Measurements from ENCODE around the gene SLC15A2. TPM values are rescaled to one million over a fixed set of nuclear protein-coding genes. Genes with fewer than 3 reads are reported as not detected.

Gene SLC15A2
- total RNA-seq, 4 donors from 2014 or later = 1.3 to 3.7 (median 2.1) TPM

- TF ChIP-seq, protein P1, sequence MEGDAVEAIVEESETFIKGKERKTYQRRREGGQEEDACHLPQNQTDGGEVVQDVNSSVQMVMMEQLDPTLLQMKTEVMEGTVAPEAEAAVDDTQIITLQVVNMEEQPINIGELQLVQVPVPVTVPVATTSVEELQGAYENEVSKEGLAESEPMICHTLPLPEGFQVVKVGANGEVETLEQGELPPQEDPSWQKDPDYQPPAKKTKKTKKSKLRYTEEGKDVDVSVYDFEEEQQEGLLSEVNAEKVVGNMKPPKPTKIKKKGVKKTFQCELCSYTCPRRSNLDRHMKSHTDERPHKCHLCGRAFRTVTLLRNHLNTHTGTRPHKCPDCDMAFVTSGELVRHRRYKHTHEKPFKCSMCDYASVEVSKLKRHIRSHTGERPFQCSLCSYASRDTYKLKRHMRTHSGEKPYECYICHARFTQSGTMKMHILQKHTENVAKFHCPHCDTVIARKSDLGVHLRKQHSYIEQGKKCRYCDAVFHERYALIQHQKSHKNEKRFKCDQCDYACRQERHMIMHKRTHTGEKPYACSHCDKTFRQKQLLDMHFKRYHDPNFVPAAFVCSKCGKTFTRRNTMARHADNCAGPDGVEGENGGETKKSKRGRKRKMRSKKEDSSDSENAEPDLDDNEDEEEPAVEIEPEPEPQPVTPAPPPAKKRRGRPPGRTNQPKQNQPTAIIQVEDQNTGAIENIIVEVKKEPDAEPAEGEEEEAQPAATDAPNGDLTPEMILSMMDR (IDR thresholded peaks at IDR 0.05; ENCODE audit: low read depth) = no peak
These were observed 47.4 kb downstream of the SLC15A2 start for GRCh38 chr3:121941592-121941991.

DNA sequence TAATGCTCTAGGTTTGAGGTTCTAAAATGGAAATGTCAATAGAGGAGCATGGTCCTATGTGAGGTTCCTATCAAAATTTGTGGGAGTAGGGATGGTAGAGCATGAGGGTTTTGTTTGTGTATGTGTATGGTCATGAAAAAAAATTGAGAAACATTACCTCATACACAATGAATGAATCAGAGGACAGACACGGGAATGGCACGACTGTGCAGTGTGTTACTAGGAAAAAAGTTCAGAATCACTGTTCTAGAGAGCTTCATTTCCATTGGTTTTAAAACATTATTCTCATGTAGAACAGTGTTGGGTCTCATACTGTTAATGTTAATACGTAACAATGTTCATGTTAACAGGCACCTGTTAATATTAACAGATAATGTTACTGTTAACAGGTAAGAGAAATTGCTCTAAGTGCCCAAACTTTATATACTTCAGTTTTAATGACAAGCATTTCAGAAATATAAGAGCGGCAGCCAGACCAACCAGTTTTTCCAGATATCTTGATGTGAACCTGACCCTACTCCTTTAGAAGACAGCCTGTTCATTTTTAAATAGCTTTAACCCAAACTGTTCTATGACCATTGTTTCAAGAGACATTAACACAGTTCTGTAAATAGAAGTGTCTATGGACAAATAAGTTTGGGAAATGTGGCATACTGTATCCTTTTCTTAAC lies 48.0 kb downstream of the SLC15A2 start:
- TF ChIP-seq, protein P1 (IDR thresholded peaks at IDR 0.05; ENCODE audit: low read depth) = no peak

DNA sequence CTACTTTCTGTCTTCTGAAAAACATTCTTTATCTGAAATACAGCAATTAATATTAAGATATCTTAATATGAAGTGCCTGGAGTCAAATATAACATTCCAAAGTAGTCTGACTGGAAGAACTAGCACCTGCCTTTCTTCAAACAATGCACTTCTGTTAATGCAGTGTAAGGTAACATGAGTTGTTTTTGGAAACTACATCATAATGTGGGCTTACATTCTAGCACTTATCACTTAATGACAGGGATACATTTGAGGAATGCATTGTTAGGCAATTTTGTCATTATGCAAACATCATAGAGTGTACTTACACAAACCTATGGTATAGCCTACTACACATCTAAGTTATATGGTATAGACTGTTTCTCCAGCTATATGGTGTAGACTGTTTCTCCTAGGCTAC lies 49.2 kb downstream of the SLC15A2 start:
- TF ChIP-seq, protein P1 (IDR thresholded peaks at IDR 0.05; ENCODE audit: low read depth) = no peak

DNA sequence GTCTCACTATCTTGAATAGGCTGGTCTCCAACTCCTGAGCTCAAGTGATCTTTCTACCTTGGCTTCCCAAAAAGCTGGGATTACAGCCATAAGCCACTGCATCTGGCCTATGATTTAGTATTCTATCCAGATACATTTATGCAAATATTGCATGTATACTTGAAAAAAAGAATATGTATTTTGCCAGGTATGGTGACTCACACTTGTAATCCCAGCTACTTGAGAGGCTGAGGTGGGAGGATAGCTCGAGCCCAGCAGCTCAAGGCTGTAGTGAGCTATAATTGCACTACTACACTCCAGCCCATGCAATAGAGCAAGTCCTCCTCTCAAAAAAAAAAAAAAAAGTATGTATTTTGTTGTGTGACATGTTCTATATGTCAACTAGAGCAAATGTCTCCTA lies 54.4 kb downstream of the SLC15A2 start:
- TF ChIP-seq, protein P1 (IDR thresholded peaks at IDR 0.05; ENCODE audit: low read depth) = no peak

GRCh38 chr3:121951291-121951919 lies 57.2 kb downstream of the SLC15A2 start:
- TF ChIP-seq, protein P1 (IDR thresholded peaks at IDR 0.05; ENCODE audit: low read depth) = no peak

GRCh38 chr3:121956363-121956762 lies 62.2 kb downstream of the SLC15A2 start:
- TF ChIP-seq, protein P1 (IDR thresholded peaks at IDR 0.05; ENCODE audit: low read depth) = no peak

GRCh38 chr3:121957674-121958415 lies 63.6 kb downstream of the SLC15A2 start:
- TF ChIP-seq, protein P1 (IDR thresholded peaks at IDR 0.05; ENCODE audit: low read depth) = no peak

All from subcutaneous adipose tissue (tissue), 4 donors.